SK-N-SH (cell line): ENCODE data around the gene NUP62CL. TPM values are rescaled to one million over a fixed set of nuclear protein-coding genes. Genes with fewer than 3 reads are reported as not detected.

ENCODE experiments used
- CTCF ChIA-PET: fragments of 300-600, 350-600 bp; formaldehyde crosslinking; extraction: SDS; loops from one replicate; lab custom pipeline; 2021; lab: Yijun Ruan, JAX
- POLR2A ChIA-PET: fragments of 350-600 bp; sonication (Branson Sonifier 250); formaldehyde crosslinking; extraction: SDS; loops from one replicate; lab custom pipeline; 2020; ENCODE audit warnings: antibody characterized with exemption, inconsistent platforms; lab: Yijun Ruan, JAX
- DNase-seq: peaks from one replicate; pipeline ENCODE4 v3.0.0; 2012
- H2AFZ ChIP-seq: fragments of 200-600 bp; sonication (generic); 2 replicates; pipeline ENCODE4 v1.8.1; 2016; ENCODE audit warnings: antibody characterized with exemption, mild to moderate bottlenecking, low read depth
- H3F3A ChIP-seq: fragments of 200-600 bp; sonication (generic); replicated peaks from 2 replicates; pipeline ENCODE3; 2016; ENCODE audit warnings: antibody characterized with exemption, mild to moderate bottlenecking; ENCODE audit not compliant: insufficient read depth
- H3K27ac ChIP-seq, 2 experiments: fragments of 200-500 bp in 1 of 2; fragments of 200-600 bp in 1 of 2; sonication (Bioruptor generic) in 1 of 2; sonication (generic), shearing (Covaris generic) in 1 of 2; 2 replicates each; pipeline versions ENCODE4 v1.5.1 to v1.6.1; 2014 to 2016; ENCODE audit warnings: low read depth in 2 of 2, inconsistent platforms in 1 of 2, low read length in 1 of 2, mild to moderate bottlenecking in 1 of 2, mixed read lengths in 1 of 2
- H3K27me3 ChIP-seq: fragments of 200-600 bp; sonication (generic), shearing (Covaris generic); 2 replicates; pipeline ENCODE4 v1.6.1; 2016; ENCODE audit warnings: mixed run types; ENCODE audit not compliant: insufficient read depth
- H3K36me3 ChIP-seq, 2 experiments: fragments of 200-500 bp in 1 of 2; fragments of 200-600 bp in 1 of 2; sonication (Bioruptor generic) in 1 of 2; sonication (generic) in 1 of 2; replicated peaks in 1 of 2; 2 replicates each; pipeline versions ENCODE3 to v1.5.1; 2014 to 2016; ENCODE audit warnings: low read length in 1 of 2, mild to moderate bottlenecking in 1 of 2; ENCODE audit not compliant: insufficient read depth in 2 of 2, control insufficient read depth in 1 of 2
- H3K4me1 ChIP-seq, 2 experiments: fragments of 200-500 bp in 1 of 2; fragments of 200-600 bp in 1 of 2; sonication (Bioruptor generic) in 1 of 2; sonication (generic), shearing (Covaris generic) in 1 of 2; 2 replicates each; pipeline versions ENCODE4 v1.5.1 to v1.6.1; 2014 to 2016; ENCODE audit warnings: low read depth in 1 of 2, low read length in 1 of 2, mixed run types in 1 of 2; ENCODE audit not compliant: insufficient read depth in 2 of 2, control insufficient read depth in 1 of 2
- H3K4me2 ChIP-seq: fragments of 200-600 bp; sonication (generic), shearing (Covaris generic); 2 replicates; pipeline ENCODE4 v1.6.1; 2017; ENCODE audit warnings: mixed run types
- H3K4me3 ChIP-seq, 2 experiments: fragments of 200-500 bp in 1 of 2; fragments of 200-600 bp in 1 of 2; sonication (Bioruptor generic) in 1 of 2; sonication (generic), shearing (Covaris generic) in 1 of 2; 2 replicates each; pipeline versions ENCODE4 v1.5.1 to v1.8.1; 2014 to 2016; ENCODE audit warnings: low read depth in 2 of 2, inconsistent platforms in 1 of 2, low read length in 1 of 2, mild to moderate bottlenecking in 1 of 2, mixed read lengths in 1 of 2, moderate library complexity in 1 of 2
- H3K79me2 ChIP-seq: fragments of 200-600 bp; sonication (generic); 2 replicates; pipeline ENCODE4 v1.8.1; 2017; ENCODE audit warnings: mild to moderate bottlenecking; ENCODE audit not compliant: insufficient read depth
- H3K9ac ChIP-seq: fragments of 200-600 bp; sonication (generic); 2 replicates; pipeline ENCODE4 v1.6.1; 2017; ENCODE audit warnings: mixed run types
- H3K9me2 ChIP-seq: fragments of 200-600 bp; sonication (generic); 2 replicates; pipeline ENCODE4 v1.6.1; 2017; ENCODE audit warnings: mixed run types
- H3K9me3 ChIP-seq: fragments of 200-600 bp; sonication (generic); 2 replicates; pipeline ENCODE4 v1.6.1; 2017; ENCODE audit warnings: mixed run types, mild to moderate bottlenecking, moderate library complexity
- H4K20me1 ChIP-seq: fragments of 200-600 bp; sonication (generic); 2 replicates; pipeline ENCODE4 v1.6.1; 2017; ENCODE audit warnings: mild to moderate bottlenecking, mixed run types; ENCODE audit not compliant: insufficient read depth
- FOXM1 ChIP-seq: IDR thresholded peaks from 2 replicates; pipeline ENCODE4 v1.4.0; 2012; ENCODE audit warnings: low read depth, mild to moderate bottlenecking
- GABPA ChIP-seq: IDR thresholded peaks from 2 replicates; pipeline ENCODE4 v1.4.0; 2012; ENCODE audit warnings: low read depth, mild to moderate bottlenecking
- MXI1 ChIP-seq: IDR thresholded peaks from 2 replicates; pipeline ENCODE4 v1.6.1; 2012; ENCODE audit warnings: mild to moderate bottlenecking, low read depth, low read length, improper control_type of control experiment
- RCOR1 ChIP-seq: fragments of 150-350 bp; IDR thresholded peaks from 2 replicates; pipeline ENCODE4 v1.6.1; 2017; ENCODE audit warnings: antibody characterized with exemption, low read length
- RFX5 ChIP-seq: IDR thresholded peaks from 2 replicates; pipeline ENCODE4 v1.6.1; 2012; ENCODE audit warnings: mild to moderate bottlenecking, improper control_type of control experiment, low read length
- WGBS: methylation state at CpG from one replicate; pipeline ENCODE4 v1.1.6; 2017; ENCODE audit warnings: low lambda C conversion rate; 5-methylcytosine and 5-hydroxymethylcytosine counted together
- polyA plus RNA-seq, 3 experiments: library from polyadenylated mRNA; depleted of rRNA; stranded (reverse); fragments of >200 nt; gene quantifications; 2 replicates each; pipeline ENCODE4 v1.2.3, GENCODE V29; 2012
- TF ChIP-seq, protein P1 (sequence below): fragments of 150-350 bp; IDR thresholded peaks from 2 replicates; pipeline ENCODE4 v1.6.1; 2016; ENCODE audit warnings: mild to moderate bottlenecking, low read depth, low read length

The NUP62CL gene, protein sequence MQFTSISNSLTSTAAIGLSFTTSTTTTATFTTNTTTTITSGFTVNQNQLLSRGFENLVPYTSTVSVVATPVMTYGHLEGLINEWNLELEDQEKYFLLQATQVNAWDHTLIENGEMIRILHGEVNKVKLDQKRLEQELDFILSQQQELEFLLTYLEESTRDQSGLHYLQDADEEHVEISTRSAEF
- 3.2 and 3.3 TPM in 2 replicates for polyA plus RNA-seq (2012; rRNA removed)
- polyA plus RNA-seq (2012; cell fraction: cytosol; rRNA removed), result 1.8 and 2.1 TPM in 2 replicates
- polyA plus RNA-seq (2012; cell fraction: nucleus; rRNA removed), result 4.3 and 5.0 TPM in 2 replicates

DNA sequence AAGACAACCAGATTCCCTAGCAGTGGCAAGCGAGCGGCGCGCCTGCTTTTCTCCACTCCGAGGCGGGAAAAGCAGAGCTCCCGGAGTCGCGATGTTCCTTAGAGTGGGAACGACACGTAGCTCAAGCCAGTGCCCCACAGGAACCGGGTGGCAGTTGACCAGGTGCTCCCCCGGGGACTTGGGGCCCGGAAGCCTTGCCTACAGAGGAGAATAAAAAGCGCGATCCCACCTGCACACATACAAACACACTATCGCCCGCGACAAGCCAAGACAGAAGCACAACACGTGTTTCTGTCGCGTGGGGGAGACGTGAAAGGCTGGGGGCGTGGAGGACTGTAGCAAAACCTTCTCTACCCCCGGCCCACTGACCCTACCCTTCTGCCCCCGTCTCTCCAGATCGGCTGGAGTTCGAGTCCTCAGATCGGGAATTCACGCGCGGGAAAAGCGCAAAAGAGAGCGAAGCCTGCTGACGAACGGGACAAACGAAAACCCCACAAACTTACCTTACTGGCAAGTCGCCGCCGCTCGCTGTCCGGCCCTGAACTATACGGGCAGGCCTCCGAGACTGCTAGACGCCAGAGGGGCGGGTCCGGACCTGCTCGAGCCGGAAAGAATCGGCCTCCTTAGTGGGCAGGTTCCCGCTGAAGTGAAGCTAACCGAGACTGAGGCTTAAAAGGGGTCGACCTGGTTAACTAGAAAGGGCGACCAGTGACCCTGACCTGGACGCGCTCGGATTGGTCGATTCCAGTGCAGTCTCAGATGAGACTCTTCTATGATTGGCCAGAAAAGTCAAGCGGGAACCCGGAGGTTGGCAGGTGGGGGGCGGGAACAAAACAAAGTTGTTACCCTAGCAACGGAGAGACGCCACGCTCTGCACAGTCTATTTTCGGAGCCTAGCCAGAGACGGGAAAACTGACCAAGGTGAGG lies at the start of gene NUP62CL, which contains the start of gene DNAAF6:
Gene NUP62CL (minus strand): TSS at position 664 of the 927 bp plus-strand sequence. CDS start 31,287 bp downstream, outside the sequence.
Gene DNAAF6 (plus strand): TSS at position 842 of the 927 bp plus-strand sequence. CDS start 6,265 bp downstream, outside the sequence.
- CTCF ChIA-PET, result no interaction called here
- peak within 1 kb of the TSS; percentile 73 for H2AFZ ChIP-seq
- H4K20me1 ChIP-seq, result no peaks in the 10 kb centered on the region
- H3K36me3 ChIP-seq, result no peaks in the 10 kb centered on the region
- H3K9me3 ChIP-seq, result no peaks in the 10 kb centered on the region
- H3K9ac ChIP-seq, result peak within 1 kb of the TSS; percentile 58; the same call in 1 of the 2 replicates
- peak within 1 kb of the TSS; percentile 74 for H3K4me2 ChIP-seq
- peak; percentile 77 for DNase-seq
- peaks cover 11% of the 10 kb centered on the region; the same call in 1 of the 2 replicates for H3K27me3 ChIP-seq
- no peaks in the 10 kb centered on the region for H3K4me1 ChIP-seq
- H3K9me2 ChIP-seq, result no peaks in the 10 kb centered on the region
- H3F3A ChIP-seq, result no peaks in the 10 kb centered on the region
- TF ChIP-seq, protein P1, sequence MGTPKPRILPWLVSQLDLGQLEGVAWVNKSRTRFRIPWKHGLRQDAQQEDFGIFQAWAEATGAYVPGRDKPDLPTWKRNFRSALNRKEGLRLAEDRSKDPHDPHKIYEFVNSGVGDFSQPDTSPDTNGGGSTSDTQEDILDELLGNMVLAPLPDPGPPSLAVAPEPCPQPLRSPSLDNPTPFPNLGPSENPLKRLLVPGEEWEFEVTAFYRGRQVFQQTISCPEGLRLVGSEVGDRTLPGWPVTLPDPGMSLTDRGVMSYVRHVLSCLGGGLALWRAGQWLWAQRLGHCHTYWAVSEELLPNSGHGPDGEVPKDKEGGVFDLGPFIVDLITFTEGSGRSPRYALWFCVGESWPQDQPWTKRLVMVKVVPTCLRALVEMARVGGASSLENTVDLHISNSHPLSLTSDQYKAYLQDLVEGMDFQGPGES, result no peak
- TF ChIP-seq RCOR1 (peak; percentile 12; the same call in 1 of the 2 replicates), RFX5 (peak; percentile 86), FOXM1 (no peak), MXI1 (peak; percentile 50; the same call in 1 of the 2 replicates)
- TF ChIP-seq, all 33 proteins: peak for 3
- POLR2A ChIA-PET, result no interaction called here
- Histone ChIP-seq H3K4me3 (peak within 1 kb of the TSS; percentile 55 to 62), H3K27ac (no peak within 1 kb of the TSS), H3K79me2 (no peaks in the 10 kb centered on the region)
- WGBS, result 14% methylated on average over 51 of the region's 66 CpGs

- Histone ChIP-seq H3K9me2 (no peaks in the 10 kb centered on the region), H3F3A (peaks cover 2% of the 10 kb centered on the region), H3K4me1 (no peaks in the 10 kb centered on the region; a peak in 1 of 4 replicates), H3K9me3 (no peaks in the 10 kb centered on the region), H3K4me2 (no peak overlapping the region), H3K79me2 (no peaks in the 10 kb centered on the region), H3K27me3 (no peaks in the 10 kb centered on the region; the same call in 1 of the 2 replicates), H3K4me3 (no peak overlapping the region), H2AFZ (no peak overlapping the region), H3K27ac (no peak overlapping the region), H3K9ac (no peak overlapping the region), H4K20me1 (no peaks in the 10 kb centered on the region), H3K36me3 (no peaks in the 10 kb centered on the region)
- TF ChIP-seq RCOR1 (no peak), GABPA (no peak)
- WGBS, result 35% methylated on average over 2 of the region's 2 CpGs
- POLR2A ChIA-PET, result no interaction called here
- CTCF ChIA-PET, result no interaction called here
- DNase-seq, result no peak
Measured at GRCh38 chrX:107228486-107228819, 22.2 kb upstream of the NUP62CL start.
